GM12873 (cell line): ENCODE results near the gene C1orf50.

Experiments
- TF ChIP-seq, protein P1 (sequence below): IDR thresholded peaks from 2 replicates; pipeline ENCODE4 v1.5.1; 2012; ENCODE audit warnings: low read depth, mild to moderate bottlenecking, moderate library complexity, low read length, control low read depth; ENCODE audit not compliant: insufficient read depth; ENCODE audit errors: missing control alignments

Gene C1orf50

DNA sequence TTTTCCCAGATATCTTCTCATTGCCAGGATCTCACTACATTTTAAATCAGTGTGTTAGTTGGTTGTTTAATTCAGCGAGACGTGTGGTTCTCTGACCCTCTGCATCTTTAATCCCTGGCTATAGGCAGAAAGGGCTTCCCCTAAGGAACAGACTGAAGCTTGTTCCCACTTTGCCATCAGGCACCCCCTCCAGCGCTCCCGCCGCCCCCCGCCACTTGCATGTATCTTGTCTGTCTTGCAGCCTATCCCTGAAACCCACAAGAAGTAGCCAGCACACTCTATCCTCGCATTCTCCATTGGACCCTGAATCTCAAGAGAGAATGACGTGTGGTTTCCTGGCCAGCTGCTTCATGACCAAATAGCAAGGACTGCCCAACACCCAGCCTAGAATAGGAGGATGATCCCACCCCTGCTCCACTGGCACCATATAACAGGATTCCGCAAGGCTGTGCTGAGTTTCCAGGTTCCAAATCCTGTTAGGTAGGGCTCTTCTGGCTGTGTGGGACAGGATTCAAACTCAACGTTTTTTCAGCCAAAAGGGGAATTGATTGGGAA, 34.8 kb upstream of the C1orf50 start:
- TF ChIP-seq, protein P1, sequence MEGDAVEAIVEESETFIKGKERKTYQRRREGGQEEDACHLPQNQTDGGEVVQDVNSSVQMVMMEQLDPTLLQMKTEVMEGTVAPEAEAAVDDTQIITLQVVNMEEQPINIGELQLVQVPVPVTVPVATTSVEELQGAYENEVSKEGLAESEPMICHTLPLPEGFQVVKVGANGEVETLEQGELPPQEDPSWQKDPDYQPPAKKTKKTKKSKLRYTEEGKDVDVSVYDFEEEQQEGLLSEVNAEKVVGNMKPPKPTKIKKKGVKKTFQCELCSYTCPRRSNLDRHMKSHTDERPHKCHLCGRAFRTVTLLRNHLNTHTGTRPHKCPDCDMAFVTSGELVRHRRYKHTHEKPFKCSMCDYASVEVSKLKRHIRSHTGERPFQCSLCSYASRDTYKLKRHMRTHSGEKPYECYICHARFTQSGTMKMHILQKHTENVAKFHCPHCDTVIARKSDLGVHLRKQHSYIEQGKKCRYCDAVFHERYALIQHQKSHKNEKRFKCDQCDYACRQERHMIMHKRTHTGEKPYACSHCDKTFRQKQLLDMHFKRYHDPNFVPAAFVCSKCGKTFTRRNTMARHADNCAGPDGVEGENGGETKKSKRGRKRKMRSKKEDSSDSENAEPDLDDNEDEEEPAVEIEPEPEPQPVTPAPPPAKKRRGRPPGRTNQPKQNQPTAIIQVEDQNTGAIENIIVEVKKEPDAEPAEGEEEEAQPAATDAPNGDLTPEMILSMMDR: no peak

DNA sequence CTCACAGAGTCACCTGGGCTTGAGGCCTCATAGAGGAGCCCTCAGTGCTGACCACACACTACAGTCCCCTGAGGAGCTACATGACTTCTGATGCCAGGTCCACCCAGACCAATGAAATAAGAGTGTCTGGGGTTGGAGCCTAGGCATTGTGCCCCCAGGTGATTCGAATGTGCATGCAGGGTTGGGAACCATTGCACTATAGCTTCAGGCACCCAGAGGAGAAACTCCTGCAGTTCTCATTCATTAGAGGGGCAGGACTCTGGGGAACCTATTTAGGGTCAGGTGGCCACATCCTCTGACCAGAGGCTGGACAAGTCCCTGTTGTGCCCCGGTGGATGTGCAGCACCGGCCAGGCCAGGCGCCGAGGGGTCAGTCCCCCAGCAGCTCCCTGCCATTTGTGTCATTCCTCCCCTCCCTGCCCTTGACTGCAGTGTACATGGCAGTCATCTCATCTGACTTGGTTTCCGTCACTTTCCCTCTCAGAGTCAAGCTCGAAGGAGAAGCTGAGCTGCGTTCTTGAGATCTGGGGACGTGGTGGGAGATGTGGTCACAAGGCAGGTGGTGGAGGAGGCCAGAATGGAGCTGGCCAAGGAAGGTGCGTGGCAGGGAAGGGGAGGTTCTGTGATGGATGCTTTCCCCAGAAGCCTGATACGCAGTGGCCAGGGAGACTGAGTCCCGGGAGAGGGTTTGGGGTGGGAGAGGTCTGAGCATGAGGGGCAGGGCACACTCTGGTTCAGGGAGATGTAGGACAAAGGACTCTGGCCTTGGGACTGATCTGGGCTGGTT, 33.4 kb upstream of the C1orf50 start:
- TF ChIP-seq, protein P1: no peak

DNA sequence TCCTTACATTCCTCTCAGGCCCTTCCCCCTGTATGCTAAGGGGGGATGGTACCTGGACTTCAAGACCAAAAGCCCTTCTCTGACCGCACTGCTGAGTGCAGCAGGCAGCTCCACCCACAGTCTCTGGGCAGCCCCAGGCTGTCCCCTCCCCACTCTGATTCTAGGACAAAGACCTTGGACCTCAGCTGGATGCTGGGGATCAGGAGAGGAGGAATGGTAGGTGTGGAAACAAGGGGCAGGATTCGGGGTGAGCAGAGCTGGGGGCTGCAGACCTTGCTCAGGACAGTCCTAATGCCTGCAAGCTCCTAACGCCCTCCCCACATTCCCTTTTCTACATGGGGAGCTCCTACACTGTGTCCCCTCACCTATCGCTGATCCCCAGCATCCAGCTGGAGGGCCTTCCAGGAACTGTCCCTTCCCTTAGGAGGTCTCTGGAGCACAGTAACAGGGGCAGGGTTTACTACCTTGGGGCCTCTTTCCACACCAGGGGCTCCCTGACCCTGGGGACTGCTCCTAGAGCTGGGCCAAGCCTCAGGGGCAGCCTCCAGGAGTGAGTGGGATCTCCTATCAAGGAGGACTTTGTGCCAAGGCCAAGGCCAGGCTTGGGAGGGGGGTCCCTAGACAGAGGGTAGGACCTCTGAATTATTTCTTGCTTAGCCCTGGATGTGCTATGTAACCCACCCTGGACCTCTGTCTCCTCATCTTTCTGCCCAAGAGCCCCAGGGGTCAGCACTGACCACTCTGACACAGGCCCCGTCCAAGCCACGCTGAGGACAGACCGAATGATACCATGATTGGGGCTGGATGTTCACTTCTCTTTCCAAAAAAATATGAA, 32.6 kb upstream of the C1orf50 start:
- TF ChIP-seq, protein P1: no peak

DNA sequence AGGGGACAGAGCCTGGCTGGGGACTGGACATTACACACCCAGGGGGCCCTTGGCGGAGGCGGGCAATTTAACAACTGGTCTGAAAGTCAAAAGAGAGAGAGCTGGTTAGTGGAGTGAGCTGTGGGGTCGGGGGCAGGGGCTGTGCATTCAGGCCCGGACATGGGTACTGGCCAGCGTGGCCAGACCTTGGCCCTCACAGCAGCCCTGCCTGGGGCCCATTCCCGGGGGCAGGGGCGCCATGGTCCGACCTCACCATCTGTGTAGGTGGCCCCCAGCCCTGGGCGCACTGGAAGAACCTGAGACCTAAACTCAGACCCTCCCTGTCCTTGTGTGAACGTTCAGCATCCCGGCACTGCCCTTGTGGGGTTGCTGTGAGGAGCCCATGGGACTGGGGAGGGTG, 32.0 kb upstream of the C1orf50 start:
- TF ChIP-seq, protein P1: no peak

DNA sequence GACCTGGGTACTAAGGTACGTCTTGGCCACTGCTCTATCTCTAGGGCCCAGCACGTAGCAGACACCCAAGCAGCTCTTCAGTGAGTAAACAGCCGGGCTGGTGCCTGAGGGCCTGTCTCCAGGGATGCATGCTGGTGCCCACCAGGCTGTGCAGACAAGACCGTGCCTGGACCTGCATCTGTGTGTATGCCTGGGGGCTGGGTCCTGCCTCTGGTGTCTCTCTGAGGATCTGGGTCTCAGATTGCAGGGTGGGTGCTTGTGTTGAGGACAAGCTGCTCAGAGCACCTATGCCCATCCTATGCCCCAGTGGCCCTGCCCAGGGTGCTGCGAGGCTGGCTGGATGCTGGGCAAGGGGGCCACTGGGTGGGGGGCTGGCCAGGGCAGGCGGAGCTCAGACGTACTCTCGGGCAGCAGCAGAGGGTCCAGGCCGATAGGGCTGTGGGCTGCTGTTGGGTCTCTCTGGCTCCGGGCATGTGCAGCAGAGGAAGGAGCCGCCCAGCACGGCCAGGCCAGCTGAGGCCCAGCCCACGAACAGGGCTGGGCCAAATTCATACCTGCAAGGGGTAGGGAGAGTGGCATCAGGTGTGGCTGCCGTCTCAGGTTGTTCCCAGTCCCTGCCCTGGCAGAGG, 31.5 kb upstream of the C1orf50 start:
- TF ChIP-seq, protein P1: no peak

DNA sequence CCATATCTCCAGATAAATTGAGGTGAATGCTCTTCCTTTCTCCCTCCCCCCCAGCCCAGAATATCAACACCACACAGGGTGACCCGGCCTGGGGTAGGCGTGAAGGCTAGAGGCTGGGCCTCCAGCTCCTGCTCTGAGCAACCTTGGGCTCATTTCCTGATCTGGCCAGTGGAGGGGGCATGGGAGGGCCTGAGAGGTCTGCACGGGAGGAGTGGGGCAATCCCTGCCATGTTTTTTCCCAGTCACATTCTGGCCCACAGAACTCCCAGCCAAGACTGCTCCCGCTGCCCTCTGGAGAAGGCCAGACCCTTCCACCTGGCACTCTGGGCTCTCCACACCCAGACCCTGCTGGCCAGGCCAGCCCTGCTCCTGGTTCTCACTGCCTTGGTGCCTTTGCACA, 30.9 kb upstream of the C1orf50 start:
- TF ChIP-seq, protein P1: peak; percentile 39
